HepG2 (cell line): ENCODE data around the gene WDR20. TPM values are rescaled to one million over a fixed set of nuclear protein-coding genes. Genes with fewer than 3 reads are reported as not detected.

Source experiments
- ATAC-seq: fragments of 200-7000 bp; cut with Tn5 transposase; 3 replicates; pipeline ENCODE4 v1.9.1; 2020; ENCODE audit warnings: mild to moderate bottlenecking, moderate library complexity
- BruUV-seq: library from RNA; stranded (reverse); fragments of 400-500 nt; replicated peaks from 2 replicates; lab custom pipeline; 2021; lab: Mats Ljungman, UMichigan
- CTCF ChIA-PET: fragments of 300-600 bp; formaldehyde crosslinking; extraction: SDS; loops from one replicate; lab custom pipeline; 2021; ENCODE audit warnings: low total read pairs, inconsistent platforms, low intra/inter-chr PET ratio; lab: Yijun Ruan, JAX
- POLR2A ChIA-PET: fragments of 350-600 bp; sonication (Branson Sonifier 250); formaldehyde crosslinking; loops from one replicate; lab custom pipeline; 2020; ENCODE audit warnings: antibody characterized with exemption, inconsistent platforms; lab: Yijun Ruan, JAX
- DNase-seq: peaks from one replicate; pipeline ENCODE4 v3.0.0-alpha.2; 2015; ENCODE audit warnings: low spot score
- FAIRE-seq: peaks from 3 replicates; lab custom pipeline; 2011; peaks lifted over from hg19 to GRCh38; lab: Jason Lieb, UNC
- H2AFZ ChIP-seq: one replicate; pipeline ENCODE4 v1.6.1; 2011; ENCODE audit warnings: low read length, inconsistent platforms
- H3K27ac ChIP-seq: fragments of 300-600 bp; 3 replicates; pipeline ENCODE4 v1.8.0; 2011; ENCODE audit warnings: mixed run types, mild to moderate bottlenecking, mixed read lengths, low read length, inconsistent platforms; ENCODE audit not compliant: insufficient read depth; ENCODE audit errors: extremely low read length
- H3K27me3 ChIP-seq, 2 experiments: fragments of 200-600 bp in 1 of 2; 2 replicates in 1 of 2; 3 replicates in 1 of 2; pipeline versions ENCODE4 v1.6.0 to v1.8.0; 2011; ENCODE audit warnings: low read length in 2 of 2, mild to moderate bottlenecking in 2 of 2, moderate library complexity in 2 of 2, inconsistent platforms in 1 of 2; ENCODE audit not compliant: insufficient read depth in 2 of 2, control insufficient read depth in 1 of 2
- H3K36me3 ChIP-seq, 2 experiments: fragments of 200-600 bp in 1 of 2; replicated peaks in 1 of 2; 2 replicates in 1 of 2; 3 replicates in 1 of 2; pipeline versions ENCODE4 v1.5.1 to v1.8.0; 2011; ENCODE audit warnings: low read length in 2 of 2, inconsistent platforms in 1 of 2; ENCODE audit not compliant: insufficient read depth in 2 of 2, control insufficient read depth in 1 of 2
- H3K4me1 ChIP-seq: 2 replicates; pipeline ENCODE4 v1.5.1; 2012; ENCODE audit warnings: low read length, inconsistent platforms; ENCODE audit not compliant: insufficient read depth
- H3K4me2 ChIP-seq: 2 replicates; pipeline ENCODE4 v1.6.0; 2011; ENCODE audit warnings: low read depth, low read length, inconsistent platforms
- H3K4me3 ChIP-seq, 3 experiments: fragments of 200-600 bp in 1 of 3; sonication (generic), shearing (Covaris generic) in 1 of 3; replicated peaks in 1 of 3; 2 replicates each; pipeline ENCODE4 v1.5.1; 2011 to 2016; ENCODE audit warnings: low read length in 3 of 3, inconsistent platforms in 2 of 3, low read depth in 2 of 3, mild to moderate bottlenecking in 2 of 3, control low read depth in 1 of 3, mixed read lengths in 1 of 3; ENCODE audit not compliant: insufficient read depth in 1 of 3
- H3K79me2 ChIP-seq: one replicate; pipeline ENCODE4 v1.6.1; 2011; ENCODE audit warnings: low read length, inconsistent platforms; ENCODE audit not compliant: insufficient read depth
- H3K9ac ChIP-seq: 2 replicates; pipeline ENCODE4 v1.6.0; 2011; ENCODE audit warnings: mild to moderate bottlenecking, low read depth, low read length, inconsistent platforms; ENCODE audit not compliant: insufficient read depth
- H3K9me3 ChIP-seq: 2 replicates; pipeline ENCODE4 v1.5.1; 2012; ENCODE audit warnings: mild to moderate bottlenecking, low read length
- H4K20me1 ChIP-seq: 2 replicates; pipeline ENCODE4 v1.6.0; 2011; ENCODE audit warnings: inconsistent platforms, mild to moderate bottlenecking, low read length, moderate library complexity; ENCODE audit not compliant: insufficient read depth
- CHCHD3 ChIP-seq: sonication (generic); formaldehyde crosslinking; IDR thresholded peaks from 2 replicates; pipeline ENCODE4 v1.8.0; 2022; ENCODE audit warnings: mild to moderate bottlenecking, missing genetic modification reagents, moderate library complexity
- HCFC1 ChIP-seq: fragments of 150-350 bp; IDR thresholded peaks from 2 replicates; pipeline ENCODE4 v1.6.1; 2014; ENCODE audit warnings: low read depth, low read length
- HMGXB3 ChIP-seq: sonication (generic); formaldehyde crosslinking; IDR thresholded peaks from 2 replicates; pipeline ENCODE4 v1.4.0; 2020; ENCODE audit warnings: missing genetic modification reagents, borderline replicate concordance
- HNRNPL ChIP-seq: fragments of 200-400 bp; formaldehyde crosslinking; IDR thresholded peaks from 2 replicates; pipeline ENCODE4 v1.6.1; 2017; ENCODE audit warnings: mild to moderate bottlenecking, low read depth, low read length
- KAT8 ChIP-seq: IDR thresholded peaks from 2 replicates; pipeline ENCODE4 v1.6.1; 2016; ENCODE audit warnings: missing genetic modification reagents, missing compliant biosample characterization
- KDM5B ChIP-seq: sonication (generic); formaldehyde crosslinking; IDR thresholded peaks from 2 replicates; pipeline ENCODE4 v1.4.0; 2020; ENCODE audit warnings: missing genetic modification reagents, mild to moderate bottlenecking, borderline replicate concordance
- MAFF ChIP-seq: IDR thresholded peaks from 2 replicates; pipeline ENCODE4 v1.6.1; 2011; ENCODE audit warnings: low read depth, low read length, improper control_type of control experiment
- NFE2L1 ChIP-seq: sonication (generic); formaldehyde crosslinking; IDR thresholded peaks from 2 replicates; pipeline ENCODE4 v1.4.0; 2020; ENCODE audit warnings: missing genetic modification reagents, mild to moderate bottlenecking, borderline replicate concordance
- RAD21 ChIP-seq: fragments of 450-650 bp; formaldehyde crosslinking; IDR thresholded peaks from 2 replicates; pipeline ENCODE4 v1.5.0; 2020; ENCODE audit warnings: mild to moderate bottlenecking
- RFX3 ChIP-seq: IDR thresholded peaks from 2 replicates; pipeline ENCODE4 v1.6.1; 2016; ENCODE audit warnings: missing biosample characterization, missing genetic modification reagents
- TOPORS ChIP-seq: sonication (generic); formaldehyde crosslinking; IDR thresholded peaks from 2 replicates; pipeline ENCODE4 v1.8.0; 2023; ENCODE audit warnings: mild to moderate bottlenecking, missing genetic modification reagents
- ZFX ChIP-seq: sonication (generic); formaldehyde crosslinking; IDR thresholded peaks from 2 replicates; pipeline ENCODE4 v1.4.0; 2020; ENCODE audit warnings: mild to moderate bottlenecking, low read depth, missing genetic modification reagents, moderate library complexity
- ZMYM4 ChIP-seq: sonication (generic); formaldehyde crosslinking; IDR thresholded peaks from 2 replicates; pipeline ENCODE4 v1.8.1; 2023; ENCODE audit warnings: mild to moderate bottlenecking, missing genetic modification reagents
- ZNF30 ChIP-seq: sonication (generic); formaldehyde crosslinking; IDR thresholded peaks from 2 replicates; pipeline ENCODE4 v1.5.0; 2020; ENCODE audit warnings: mild to moderate bottlenecking, missing genetic modification reagents
- ZNF441 ChIP-seq: sonication (generic); formaldehyde crosslinking; IDR thresholded peaks from 2 replicates; pipeline ENCODE4 v1.7.0; 2021; ENCODE audit warnings: missing genetic modification reagents, borderline replicate concordance
- ZNF567 ChIP-seq: sonication (generic); formaldehyde crosslinking; IDR thresholded peaks from 2 replicates; pipeline ENCODE4 v1.8.1; 2023; ENCODE audit warnings: mild to moderate bottlenecking, missing genetic modification reagents, borderline replicate concordance
- ZNF703 ChIP-seq: sonication (generic); formaldehyde crosslinking; IDR thresholded peaks from 2 replicates; pipeline ENCODE4 v1.5.1; 2020; ENCODE audit warnings: missing genetic modification reagents, mild to moderate bottlenecking, moderate library complexity, borderline replicate concordance
- ZNF761 ChIP-seq: sonication (generic); formaldehyde crosslinking; conservative IDR thresholded peaks from 2 replicates; pipeline ENCODE4 v1.4.0; 2020; ENCODE audit warnings: mild to moderate bottlenecking, missing genetic modification reagents
- ZNF800 ChIP-seq: sonication (generic); formaldehyde crosslinking; IDR thresholded peaks from 2 replicates; pipeline ENCODE4 v1.4.0; 2020; ENCODE audit warnings: missing genetic modification reagents
- in situ Hi-C: cut with HindIII; loops from 2 replicates; pipeline ENCODE4 v1.10.0; 2017; ENCODE audit warnings: low pct_unique_long_range_greater_than_20kb; ENCODE audit not compliant: extremely low pct_ligation_motif_present
- intact Hi-C: fragments of 100-400 bp; cut with micrococcal nuclease; formaldehyde crosslinking; loops from one replicate; pipeline ENCODE4 v1.10.0; 2022; ENCODE audit not compliant: unreplicated experiment
- polyA plus RNA-seq, 8 experiments: library from polyadenylated mRNA; depleted of rRNA in 3 of 8; stranded (reverse) in 7 of 8; unstranded in 1 of 8; fragments of >200 nt; fragmentation: Illumina TruSeq in 4 of 8; extraction: Trizol in 4 of 8; gene quantifications; 2 replicates each; pipeline versions ENCODE4 v1.2.1 to v1.2.3, GENCODE V29; 2011 to 2016; ENCODE audit warnings: low read depth in 4 of 8, missing spikeins in 1 of 8, mixed read lengths in 1 of 8; ENCODE audit not compliant: insufficient read depth in 1 of 8
- total RNA-seq, 5 experiments: library from RNA; depleted of rRNA; stranded (reverse); fragments of >200 nt; fragmentation: Illumina TruSeq; extraction: Trizol; gene quantifications; 2 replicates each; pipeline ENCODE4 v1.2.3, GENCODE V29; 2016; ENCODE audit warnings: low read depth in 1 of 5

WDR20 gene
- total and polyA plus RNA-seq, 2 of the 13 experiments (the other 11 are each of a cell fraction or from before 2014, with no cell fraction given), result 10.4 to 23.2 TPM

GRCh38 chr14:102141797-102142196, 2.1 kb downstream of the WDR20 start (continued):
- TF ChIP-seq HMGXB3 (CRISPR knock-in tag) (no peak), ZNF30 (no peak), HCFC1 (no peak), RFX3 (no peak), ZNF703 (CRISPR knock-in tag) (no peak), RAD21 (CRISPR knock-in tag) (no peak)

GRCh38 chr14:102144914-102145313, 5.2 kb downstream of the WDR20 start:
- POLR2A ChIA-PET, result no interaction called here
- Histone ChIP-seq H3K4me1 (peaks cover 42% of the 10 kb centered on the region), H2AFZ (no peak overlapping the region), H3K79me2 (peaks cover 84% of the 10 kb centered on the region), H3K27me3 (no peaks in the 10 kb centered on the region; a peak in 1 of 5 replicates), H3K27ac (no peak overlapping the region), H3K4me3 (no peak overlapping the region), H3K9ac (no peak overlapping the region), H3K4me2 (no peak overlapping the region), H3K9me3 (no peaks in the 10 kb centered on the region), H4K20me1 (peaks cover 19% of the 10 kb centered on the region), H3K36me3 (peaks cover 4 to 8% of the 10 kb centered on the region in 2 experiments; a peak in 3 of 5 replicates)
- CTCF ChIA-PET, result no interaction called here
- in situ Hi-C loops (no loop called here), intact Hi-C loops (loop anchor here (5.0 kb wide), 2 partner anchors 62 to 172 kb away; partner anchors contain the start of gene ZNF839)
- FAIRE-seq (no peak), DNase-seq (no peak), ATAC-seq (no peak)
- no TSS peak for BruUV-seq
- TF ChIP-seq RFX3, result no peak
- TF ChIP-seq NFE2L1 (CRISPR knock-in tag), result no peak
- no peak for TF ChIP-seq HNRNPL
- TF ChIP-seq MAFF, result no peak
- no peak for TF ChIP-seq CHCHD3 (CRISPR knock-in tag)
- TF ChIP-seq ZNF441, result no peak
- TF ChIP-seq KDM5B, result no peak
- no peak for TF ChIP-seq ZNF761 (CRISPR knock-in tag)
- no peak for TF ChIP-seq ZFX (CRISPR knock-in tag)
- no peak for TF ChIP-seq ZMYM4
- TF ChIP-seq KAT8 (CRISPR knock-in tag), result no peak
- TF ChIP-seq HCFC1, result no peak
- no peak for TF ChIP-seq ZNF800 (CRISPR knock-in tag)
- no peak for TF ChIP-seq TOPORS
- no peak for TF ChIP-seq ZNF567
